HCT116 (cell line): ENCODE measurements around the gene HOXC6. TPM values are rescaled to one million over a fixed set of nuclear protein-coding genes. Genes with fewer than 3 reads are reported as not detected.

ENCODE experiments used
- ATAC-seq: fragments of 200-7000 bp; cut with Tn5 transposase; 2 replicates; pipeline ENCODE4 v1.9.1; 2020; ENCODE audit warnings: mild to moderate bottlenecking, moderate library complexity
- BruUV-seq: library from RNA; stranded (reverse); fragments of 400-500 nt; replicated peaks from 2 replicates; lab custom pipeline; 2021; lab: Mats Ljungman, UMichigan
- CTCF ChIA-PET: fragments of 300-600 bp; sonication (Branson Sonifier 250); formaldehyde crosslinking; loops from one replicate; lab custom pipeline; 2021; ENCODE audit warnings: antibody characterized with exemption; lab: Charles Lee
- POLR2A ChIA-PET: fragments of 300-600, 350-600 bp; sonication (Branson Sonifier 250); formaldehyde crosslinking; loops from one replicate; lab custom pipeline; 2021; ENCODE audit warnings: antibody characterized with exemption; lab: Charles Lee
- RAD21 ChIA-PET, 2 experiments: fragments of 300-600 bp; sonication (Branson Sonifier 250); formaldehyde crosslinking; loops; one replicate each; lab custom pipeline; 2023; ENCODE audit warnings: low total read pairs in 2 of 2; ENCODE audit not compliant: uncharacterized antibody in 2 of 2, unreplicated experiment in 2 of 2, low non-redundant PET in 1 of 2; lab: Charles Lee
- DNase-seq: peaks from one replicate; pipeline ENCODE4 v3.0.0-alpha.2; 2010; ENCODE audit warnings: low read depth, low spot score
- H2AFZ ChIP-seq: fragments of 200-600 bp; shearing (Covaris generic), sonication (generic); 2 replicates; pipeline ENCODE4 v1.6.1; 2017; ENCODE audit warnings: low read depth, mixed run types, mixed read lengths, antibody characterized with exemption, low read length; ENCODE audit not compliant: poor library complexity, severe bottlenecking
- H3K27ac ChIP-seq: 2 replicates; pipeline ENCODE4 v1.5.1; 2012; ENCODE audit warnings: low read depth, low read length
- H3K27me3 ChIP-seq: fragments of 200-600 bp; sonication (generic); 2 replicates; pipeline ENCODE4 v1.6.1; 2016; ENCODE audit warnings: mixed run types, low read length, mixed read lengths; ENCODE audit not compliant: insufficient read depth
- H3K36me3 ChIP-seq, 2 experiments: fragments of 200-500 bp in 1 of 2; fragments of 200-600 bp in 1 of 2; sonication (Bioruptor generic) in 1 of 2; sonication (generic) in 1 of 2; 2 replicates each; pipeline versions ENCODE4 v1.5.1 to v1.6.1; 2014 to 2016; ENCODE audit warnings: low read length in 2 of 2, inconsistent platforms in 1 of 2, mixed read lengths in 1 of 2, mixed run types in 1 of 2; ENCODE audit not compliant: insufficient read depth in 2 of 2, control insufficient read depth in 1 of 2
- H3K4me1 ChIP-seq, 2 experiments: fragments of 200-600 bp in 1 of 2; sonication (generic) in 1 of 2; 2 replicates each; pipeline versions ENCODE4 v1.5.1 to v1.6.1; 2012 to 2017; ENCODE audit warnings: low read length in 2 of 2, inconsistent platforms in 1 of 2, mild to moderate bottlenecking in 1 of 2, mixed read lengths in 1 of 2, mixed run types in 1 of 2, moderate library complexity in 1 of 2; ENCODE audit not compliant: insufficient read depth in 2 of 2, control insufficient read depth in 1 of 2
- H3K4me2 ChIP-seq: fragments of 200-600 bp; sonication (generic); 2 replicates; pipeline ENCODE4 v1.6.1; 2017; ENCODE audit warnings: mixed run types, low read length, mixed read lengths
- H3K4me3 ChIP-seq, 2 experiments: fragments of 200-600 bp in 1 of 2; sonication (generic) in 1 of 2; replicated peaks in 1 of 2; 2 replicates each; pipeline ENCODE4 v1.5.1; 2011 to 2016; ENCODE audit warnings: low read length in 2 of 2, control low read depth in 1 of 2, low read depth in 1 of 2, mild to moderate bottlenecking in 1 of 2, mixed read lengths in 1 of 2, mixed run types in 1 of 2
- H3K79me2 ChIP-seq: fragments of 200-600 bp; sonication (generic); 2 replicates; pipeline ENCODE4 v1.6.1; 2017; ENCODE audit warnings: mild to moderate bottlenecking, mixed run types, low read length, moderate library complexity, mixed read lengths; ENCODE audit not compliant: insufficient read depth
- H3K9ac ChIP-seq: fragments of 200-600 bp; sonication (generic); 2 replicates; pipeline ENCODE4 v1.6.1; 2016; ENCODE audit warnings: low read length, mixed read lengths
- H3K9me2 ChIP-seq: fragments of 200-600 bp; sonication (generic), shearing (Covaris generic); 2 replicates; pipeline ENCODE4 v1.6.1; 2017; ENCODE audit warnings: mixed run types, mild to moderate bottlenecking, moderate library complexity; ENCODE audit not compliant: insufficient read depth
- H3K9me3 ChIP-seq, 2 experiments: fragments of 200-500 bp in 1 of 2; fragments of 200-600 bp in 1 of 2; sonication (Bioruptor generic) in 1 of 2; sonication (generic) in 1 of 2; 2 replicates each; pipeline ENCODE4 v1.6.1; 2014 to 2017; ENCODE audit warnings: low read length in 2 of 2, mixed read lengths in 2 of 2, inconsistent platforms in 1 of 2, low read depth in 1 of 2, mild to moderate bottlenecking in 1 of 2, mixed run types in 1 of 2, moderate library complexity in 1 of 2; ENCODE audit not compliant: control insufficient read depth in 1 of 2, insufficient read depth in 1 of 2
- H4K20me1 ChIP-seq: fragments of 200-600 bp; sonication (generic), shearing (Covaris generic); 2 replicates; pipeline ENCODE4 v1.6.1; 2017; ENCODE audit warnings: mixed run types, mild to moderate bottlenecking, moderate library complexity; ENCODE audit not compliant: insufficient read depth
- CBX3 ChIP-seq: IDR thresholded peaks from 2 replicates; pipeline ENCODE4 v1.6.1; 2012; ENCODE audit warnings: low read depth
- CEBPB ChIP-seq: IDR thresholded peaks from 2 replicates; pipeline ENCODE4 v1.6.1; 2012; ENCODE audit warnings: low read depth
- ELF1 ChIP-seq: IDR thresholded peaks from 2 replicates; pipeline ENCODE4 v1.6.1; 2012; ENCODE audit warnings: low read depth, borderline replicate concordance
- EZH2phosphoT487 ChIP-seq: fragments of 200-600 bp; IDR thresholded peaks from 2 replicates; pipeline ENCODE4 v1.6.1; 2018; ENCODE audit warnings: antibody characterized with exemption, borderline replicate concordance
- FOSL1 ChIP-seq: IDR thresholded peaks from 2 replicates; pipeline ENCODE4 v1.6.1; 2012; ENCODE audit warnings: low read depth
- POLR2AphosphoS5 ChIP-seq: IDR thresholded peaks from 2 replicates; pipeline ENCODE4 v1.6.1; 2011; ENCODE audit warnings: mild to moderate bottlenecking, low read depth, low read length, moderate library complexity
- RAD21 ChIP-seq: IDR thresholded peaks from 2 replicates; pipeline ENCODE4 v1.6.1; 2012; ENCODE audit warnings: low read depth, mild to moderate bottlenecking
- SIN3A ChIP-seq: IDR thresholded peaks from 2 replicates; pipeline ENCODE4 v1.6.1; 2012; ENCODE audit warnings: low read depth
- TCF7L2 ChIP-seq: IDR thresholded peaks from 2 replicates; pipeline ENCODE4 v1.7.0; 2011; ENCODE audit warnings: borderline replicate concordance, inconsistent platforms; ENCODE audit not compliant: insufficient read depth, insufficient read length; ENCODE audit errors: extremely low read depth
- YY1 ChIP-seq: IDR thresholded peaks from 2 replicates; pipeline ENCODE4 v1.6.1; 2011; ENCODE audit warnings: low read length, low read depth, moderate library complexity, mild to moderate bottlenecking; ENCODE audit not compliant: insufficient replicate concordance; ENCODE audit errors: extremely low read depth
- ZFX ChIP-seq: fragments of 450-650 bp; IDR thresholded peaks from 2 replicates; pipeline ENCODE4 v1.6.1; 2017
- intact Hi-C: fragments of 100-400 bp; cut with micrococcal nuclease; formaldehyde crosslinking; loops from 2 replicates; pipeline ENCODE4 v1.10.0; 2022
- total RNA-seq: library from RNA; stranded (reverse); gene quantifications from one replicate; pipeline ENCODE4 v1.2.1, GENCODE V29; 2021; ENCODE audit not compliant: unreplicated experiment
- TF ChIP-seq, protein P1 (sequence below): IDR thresholded peaks from 2 replicates; pipeline ENCODE4 v1.6.1; 2012; ENCODE audit warnings: low read depth
- TF ChIP-seq, protein P2 (sequence below): IDR thresholded peaks from 2 replicates; pipeline ENCODE4 v1.6.1; 2012
- TF ChIP-seq, protein P3 (sequence below): IDR thresholded peaks from 2 replicates; pipeline ENCODE4 v1.6.1; 2012

Gene HOXC6
- total RNA-seq, 1 experiment from 2014 or later: 3.1 TPM

DNA sequence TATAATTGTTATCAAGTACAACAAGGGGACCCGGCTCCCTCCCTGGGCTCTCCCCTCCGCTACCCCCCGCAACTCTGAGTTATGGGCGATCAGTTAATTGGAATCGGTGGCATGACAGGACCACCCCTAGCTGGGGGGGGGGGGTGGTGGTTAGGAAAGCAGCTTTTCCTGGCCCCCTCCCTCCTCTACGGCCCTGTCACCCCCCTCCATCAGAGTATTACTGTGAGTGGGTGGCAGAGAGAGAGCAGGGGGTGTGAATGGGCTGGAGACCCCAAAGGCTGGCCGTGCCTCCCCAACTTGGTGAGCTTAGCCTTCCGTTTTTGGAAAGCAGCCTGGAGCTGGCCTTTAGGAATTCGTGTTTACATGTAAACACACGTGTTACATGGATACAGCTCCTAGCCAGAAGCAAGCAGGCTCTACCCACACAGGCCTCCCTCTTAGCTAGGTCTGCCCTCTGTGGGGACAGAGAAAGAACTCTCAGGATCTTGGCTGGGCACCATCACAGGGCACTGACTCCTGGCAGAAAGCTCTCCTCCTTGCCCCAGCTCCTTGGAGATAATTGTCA, 24.3 kb downstream of the HOXC6 start:
- CTCF ChIA-PET: interaction anchor here (1.3 kb wide), 1 partner anchor 20 kb away, joined by 5 read pairs; the partner anchor contains the start of gene HOXC5
- Histone ChIP-seq H3K9ac (no peak overlapping the region), H4K20me1 (no peaks in the 10 kb centered on the region), H3K4me3 (no peak overlapping the region), H3K79me2 (no peaks in the 10 kb centered on the region), H3K27ac (no peak overlapping the region), H3K36me3 (no peaks in the 10 kb centered on the region), H3K4me2 (no peak overlapping the region), H3K9me2 (no peaks in the 10 kb centered on the region), H3K9me3 (no peaks in the 10 kb centered on the region), H3K4me1 (no peaks in the 10 kb centered on the region), H2AFZ (no peak overlapping the region), H3K27me3 (no peaks in the 10 kb centered on the region)
- ATAC-seq (no peak), DNase-seq (no peak)
- intact Hi-C loops: no loop called here
- BruUV-seq: no TSS peak
- RAD21 ChIA-PET: no interaction called here
- POLR2A ChIA-PET: no interaction called here
- TF ChIP-seq CEBPB (no peak), TCF7L2 (no peak), RAD21 (no peak), EZH2phosphoT487 (no peak), FOSL1 (no peak), SIN3A (no peak), ELF1 (no peak), POLR2AphosphoS5 (no peak), CBX3 (no peak), YY1 (no peak), ZFX (no peak)
- TF ChIP-seq, protein P1, sequence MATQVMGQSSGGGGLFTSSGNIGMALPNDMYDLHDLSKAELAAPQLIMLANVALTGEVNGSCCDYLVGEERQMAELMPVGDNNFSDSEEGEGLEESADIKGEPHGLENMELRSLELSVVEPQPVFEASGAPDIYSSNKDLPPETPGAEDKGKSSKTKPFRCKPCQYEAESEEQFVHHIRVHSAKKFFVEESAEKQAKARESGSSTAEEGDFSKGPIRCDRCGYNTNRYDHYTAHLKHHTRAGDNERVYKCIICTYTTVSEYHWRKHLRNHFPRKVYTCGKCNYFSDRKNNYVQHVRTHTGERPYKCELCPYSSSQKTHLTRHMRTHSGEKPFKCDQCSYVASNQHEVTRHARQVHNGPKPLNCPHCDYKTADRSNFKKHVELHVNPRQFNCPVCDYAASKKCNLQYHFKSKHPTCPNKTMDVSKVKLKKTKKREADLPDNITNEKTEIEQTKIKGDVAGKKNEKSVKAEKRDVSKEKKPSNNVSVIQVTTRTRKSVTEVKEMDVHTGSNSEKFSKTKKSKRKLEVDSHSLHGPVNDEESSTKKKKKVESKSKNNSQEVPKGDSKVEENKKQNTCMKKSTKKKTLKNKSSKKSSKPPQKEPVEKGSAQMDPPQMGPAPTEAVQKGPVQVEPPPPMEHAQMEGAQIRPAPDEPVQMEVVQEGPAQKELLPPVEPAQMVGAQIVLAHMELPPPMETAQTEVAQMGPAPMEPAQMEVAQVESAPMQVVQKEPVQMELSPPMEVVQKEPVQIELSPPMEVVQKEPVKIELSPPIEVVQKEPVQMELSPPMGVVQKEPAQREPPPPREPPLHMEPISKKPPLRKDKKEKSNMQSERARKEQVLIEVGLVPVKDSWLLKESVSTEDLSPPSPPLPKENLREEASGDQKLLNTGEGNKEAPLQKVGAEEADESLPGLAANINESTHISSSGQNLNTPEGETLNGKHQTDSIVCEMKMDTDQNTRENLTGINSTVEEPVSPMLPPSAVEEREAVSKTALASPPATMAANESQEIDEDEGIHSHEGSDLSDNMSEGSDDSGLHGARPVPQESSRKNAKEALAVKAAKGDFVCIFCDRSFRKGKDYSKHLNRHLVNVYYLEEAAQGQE: no peak
- TF ChIP-seq, protein P2, sequence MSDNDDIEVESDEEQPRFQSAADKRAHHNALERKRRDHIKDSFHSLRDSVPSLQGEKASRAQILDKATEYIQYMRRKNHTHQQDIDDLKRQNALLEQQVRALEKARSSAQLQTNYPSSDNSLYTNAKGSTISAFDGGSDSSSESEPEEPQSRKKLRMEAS: no peak
- TF ChIP-seq, protein P3, sequence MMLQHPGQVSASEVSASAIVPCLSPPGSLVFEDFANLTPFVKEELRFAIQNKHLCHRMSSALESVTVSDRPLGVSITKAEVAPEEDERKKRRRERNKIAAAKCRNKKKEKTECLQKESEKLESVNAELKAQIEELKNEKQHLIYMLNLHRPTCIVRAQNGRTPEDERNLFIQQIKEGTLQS: no peak
